HL-60/S4 treated with retinoic acid at 250 ng/mL for 4 days and 3 days (cell line): ENCODE measurements around the gene OR4C3.
"Not testable (repeated sequence)": the region's sequence is repeated elsewhere in the genome, so short reads cannot be mapped to it uniquely, and the experiment has no call there.

ENCODE experiments used
- in situ Hi-C: fragments of 300-500 bp; cut with MboI; formaldehyde crosslinking; loops from 2 replicates; pipeline ENCODE4 v1.7.0; 2022; ENCODE audit warnings: low sequenced_read_pairs

The OR4C3 gene

GRCh38 chr11:48324620-48325019 lies at the start of gene OR4C3:
TSS of gene OR4C3 (plus strand) at chr11:48324920. CDS start at chr11:48325022, 102 bp downstream.
- in situ Hi-C loops = not testable (repeated sequence)

GRCh38 chr11:48305923-48306322 lies 18.8 kb upstream of the OR4C3 start, which contains the start of gene OR4S1:
TSS of gene OR4S1 (plus strand) at chr11:48306223. CDS start at chr11:48306223, 0 bp downstream.
- in situ Hi-C loops = no loop called here

DNA sequence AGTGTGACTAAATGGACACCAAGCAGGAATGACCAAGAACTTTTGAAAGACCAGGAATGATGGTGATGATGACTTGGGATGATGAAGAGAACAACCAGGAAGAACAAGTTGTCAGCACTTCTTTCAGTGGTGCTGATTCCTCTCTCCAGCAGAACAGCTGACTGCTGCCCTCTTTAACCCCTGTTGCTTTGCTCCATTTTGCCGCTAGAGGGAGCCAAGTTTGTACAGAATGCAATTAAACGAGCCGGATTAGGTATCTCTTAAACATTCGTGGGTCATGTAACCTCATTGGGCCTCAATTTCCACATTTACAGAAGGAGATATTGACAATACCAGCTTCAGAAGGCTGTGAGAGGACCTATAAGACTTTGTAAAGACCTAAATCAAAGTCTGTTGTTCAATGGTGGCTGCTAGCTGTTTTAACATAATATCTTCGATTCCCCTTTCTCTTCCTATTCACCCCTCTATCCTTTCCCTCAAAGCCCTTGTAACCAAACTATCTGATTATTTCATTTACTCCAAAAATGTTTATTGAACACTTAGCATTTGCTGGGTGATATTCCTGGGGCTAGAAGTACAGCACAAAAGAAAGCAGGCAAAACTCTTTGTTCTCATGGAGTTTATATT lies 16.8 kb upstream of the OR4C3 start:
- in situ Hi-C loops = no loop called here

DNA sequence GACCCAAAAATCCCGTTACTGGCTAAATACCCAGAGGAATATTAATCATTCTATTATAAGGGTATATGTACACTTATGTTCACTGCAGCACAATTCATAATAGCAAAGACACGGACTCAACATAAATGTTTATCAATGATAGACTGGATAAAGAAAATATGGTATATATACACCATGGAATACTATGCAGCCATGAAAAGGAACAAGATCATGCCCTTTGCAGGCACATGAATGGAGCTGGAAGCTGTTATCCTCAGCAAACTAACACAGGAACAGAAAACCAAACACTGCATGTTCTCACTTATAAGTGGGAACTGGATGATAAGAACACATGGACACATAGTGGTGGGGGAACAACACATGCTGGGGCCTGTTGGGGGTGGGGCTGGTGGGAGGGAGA lies 11.1 kb upstream of the OR4C3 start:
- in situ Hi-C loops = not testable (repeated sequence)

- in situ Hi-C loops = not testable (repeated sequence)
Observed at GRCh38 chr11:48319813-48320212, 4.9 kb upstream of the OR4C3 start.

DNA sequence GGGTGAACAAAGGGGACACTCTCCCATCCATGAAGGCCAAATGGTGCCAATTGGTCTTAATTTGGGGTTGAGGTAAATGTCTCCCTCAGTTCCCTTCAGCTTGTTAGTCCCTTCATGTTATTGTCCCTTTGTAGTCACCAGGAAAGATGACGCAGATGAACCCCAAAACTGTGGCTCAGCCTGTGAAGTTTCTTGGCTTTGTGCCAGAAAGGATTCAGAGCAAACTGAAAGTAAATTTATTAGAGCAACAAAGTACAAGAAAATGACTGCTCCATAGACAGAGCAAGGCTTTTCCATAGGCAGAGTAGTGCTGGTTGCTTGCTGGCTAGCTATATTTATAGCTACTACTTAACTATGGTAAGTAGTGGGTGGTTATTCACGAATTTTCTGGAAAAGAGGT lies 16.7 kb downstream of the OR4C3 start:
- in situ Hi-C loops = no loop called here

DNA sequence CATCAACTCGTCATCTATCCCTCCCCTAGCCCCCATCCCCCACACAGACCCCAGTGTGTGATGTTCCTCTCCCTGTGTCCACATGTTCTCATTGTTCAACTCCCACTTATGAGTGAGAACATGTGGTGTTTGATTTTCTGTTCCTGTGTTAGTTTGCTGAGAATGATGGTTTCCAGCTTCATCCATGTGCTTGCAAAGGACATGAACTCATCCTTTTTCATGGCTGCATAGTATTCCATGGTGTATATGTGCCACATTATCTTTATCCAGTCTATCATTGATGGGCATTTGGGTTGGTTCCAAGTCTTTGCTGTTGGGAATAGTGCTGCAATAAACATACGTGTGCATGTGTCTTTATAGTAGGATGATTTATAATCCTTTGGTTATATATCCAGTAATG lies 17.8 kb downstream of the OR4C3 start:
- in situ Hi-C loops = not testable (repeated sequence)

- in situ Hi-C loops = not testable (repeated sequence)
Observed at GRCh38 chr11:48346286-48346685, 21.6 kb downstream of the OR4C3 start.

DNA sequence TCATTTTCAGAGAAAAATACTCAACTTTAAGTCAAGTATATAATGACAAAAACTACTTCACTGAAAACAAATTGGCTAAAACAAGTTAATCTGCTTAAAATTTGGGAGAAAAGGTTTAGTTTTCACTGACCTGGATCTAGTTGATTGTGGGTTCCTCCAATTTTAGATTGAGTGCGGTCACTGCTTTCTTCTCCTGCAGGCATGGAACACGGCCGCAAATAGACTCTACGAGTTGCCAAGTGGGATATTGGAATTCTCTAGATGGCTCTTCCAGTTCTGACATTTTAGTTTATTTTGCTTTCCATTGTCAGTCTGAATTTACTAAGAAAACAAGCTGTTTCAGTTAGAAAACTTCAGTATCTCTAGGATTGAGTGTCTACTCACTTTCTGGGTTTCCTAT lies 29.3 kb downstream of the OR4C3 start:
- in situ Hi-C loops = no loop called here

DNA sequence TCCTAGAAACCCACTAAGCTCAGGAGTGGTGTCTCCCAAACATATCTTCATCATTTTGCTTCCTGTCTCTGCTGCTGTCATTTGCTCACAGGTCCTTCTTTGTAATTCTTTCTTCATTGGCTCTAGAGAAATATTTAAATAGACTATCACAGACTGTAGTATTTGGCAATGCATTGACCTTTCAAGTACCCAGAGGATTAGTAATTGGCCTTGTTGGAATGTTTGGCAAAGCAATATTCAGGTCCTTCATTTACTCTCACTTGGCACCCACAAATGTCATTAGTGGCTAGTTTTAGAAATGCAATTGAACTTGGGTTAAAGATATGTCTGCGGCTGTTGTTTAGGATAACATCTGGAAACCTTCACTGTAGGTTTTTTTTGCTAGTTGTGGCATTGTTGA lies 30.0 kb downstream of the OR4C3 start:
- in situ Hi-C loops = no loop called here

GRCh38 chr11:48361289-48361688 lies 36.6 kb downstream of the OR4C3 start:
- in situ Hi-C loops = not testable (repeated sequence)

DNA sequence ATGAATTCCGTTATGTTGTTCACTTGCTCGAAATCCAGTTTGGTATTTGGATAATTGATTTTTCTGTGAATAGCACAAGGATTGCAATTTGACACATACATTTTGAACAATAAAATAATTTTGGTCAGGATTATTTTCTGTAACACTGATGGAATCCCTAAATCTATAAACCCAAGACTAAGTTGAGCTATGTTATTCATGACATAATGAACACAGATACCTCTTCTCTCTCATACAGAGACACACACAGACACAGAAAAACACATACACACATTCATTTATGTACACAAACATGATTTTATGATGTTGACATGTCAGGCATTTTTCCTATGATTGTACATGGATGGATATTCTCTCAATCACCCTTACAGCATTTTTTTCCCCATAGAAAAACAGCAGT lies 41.6 kb downstream of the OR4C3 start, which contains the start of gene OR4C5:
Gene OR4C5 (minus strand): TSS at position 101 of the 400 bp plus-strand sequence. CDS start 0 bp downstream, at position 101.
- in situ Hi-C loops = no loop called here
